ENCODE results near the gene CACNA1G. TPM values are rescaled to one million over a fixed set of nuclear protein-coding genes. Genes with fewer than 3 reads are reported as not detected.

Gene CACNA1G
- total RNA-seq, 2 experiments from 2014 or later, result 0.13 TPM; not detected in 1

DNA sequence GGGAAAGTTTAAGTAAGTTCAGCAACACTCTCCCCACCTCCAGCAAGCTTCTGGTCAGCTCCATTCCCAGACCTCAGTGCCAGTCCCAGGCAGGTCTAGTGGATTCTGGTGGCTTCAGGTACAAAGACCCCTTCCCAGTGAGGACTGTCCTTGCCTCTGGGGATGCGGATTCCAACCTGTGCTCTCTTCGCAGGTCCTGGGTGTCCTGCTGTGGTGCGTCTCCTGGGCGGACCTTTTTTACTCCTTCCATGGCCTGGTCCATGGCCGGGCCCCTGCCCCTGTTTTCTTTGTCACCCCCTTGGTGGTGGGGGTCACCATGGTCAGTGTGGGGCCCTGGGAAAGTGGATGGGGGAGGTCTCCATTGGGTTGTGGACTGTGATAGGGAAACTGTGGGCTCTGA is 96.0 kb downstream of the CACNA1G start:
- TF ChIP-seq, protein P1, sequence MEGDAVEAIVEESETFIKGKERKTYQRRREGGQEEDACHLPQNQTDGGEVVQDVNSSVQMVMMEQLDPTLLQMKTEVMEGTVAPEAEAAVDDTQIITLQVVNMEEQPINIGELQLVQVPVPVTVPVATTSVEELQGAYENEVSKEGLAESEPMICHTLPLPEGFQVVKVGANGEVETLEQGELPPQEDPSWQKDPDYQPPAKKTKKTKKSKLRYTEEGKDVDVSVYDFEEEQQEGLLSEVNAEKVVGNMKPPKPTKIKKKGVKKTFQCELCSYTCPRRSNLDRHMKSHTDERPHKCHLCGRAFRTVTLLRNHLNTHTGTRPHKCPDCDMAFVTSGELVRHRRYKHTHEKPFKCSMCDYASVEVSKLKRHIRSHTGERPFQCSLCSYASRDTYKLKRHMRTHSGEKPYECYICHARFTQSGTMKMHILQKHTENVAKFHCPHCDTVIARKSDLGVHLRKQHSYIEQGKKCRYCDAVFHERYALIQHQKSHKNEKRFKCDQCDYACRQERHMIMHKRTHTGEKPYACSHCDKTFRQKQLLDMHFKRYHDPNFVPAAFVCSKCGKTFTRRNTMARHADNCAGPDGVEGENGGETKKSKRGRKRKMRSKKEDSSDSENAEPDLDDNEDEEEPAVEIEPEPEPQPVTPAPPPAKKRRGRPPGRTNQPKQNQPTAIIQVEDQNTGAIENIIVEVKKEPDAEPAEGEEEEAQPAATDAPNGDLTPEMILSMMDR (IDR thresholded peaks at IDR 0.05), result no peak
- no peak overlapping the region for H3K4me3 Mint-ChIP-seq
- ChIA-PET POLR2A (no interaction called here), CTCF (no interaction called here)
- H3K4me1 Mint-ChIP-seq (ENCODE audit: low read depth), result peaks cover 2% of the 10 kb centered on the region
- H3K36me3 Mint-ChIP-seq (ENCODE audit: low read depth), result no peaks in the 10 kb centered on the region
- H3K27ac Mint-ChIP-seq, result no peak overlapping the region
- intact Hi-C loops (cut with micrococcal nuclease), result no loop called here
- ATAC-seq, result no peak
- H3K27me3 Mint-ChIP-seq, result peaks cover 1% of the 10 kb centered on the region
- no peak for DNase-seq
- no peaks in the 10 kb centered on the region for H3K9me3 Mint-ChIP-seq

DNA sequence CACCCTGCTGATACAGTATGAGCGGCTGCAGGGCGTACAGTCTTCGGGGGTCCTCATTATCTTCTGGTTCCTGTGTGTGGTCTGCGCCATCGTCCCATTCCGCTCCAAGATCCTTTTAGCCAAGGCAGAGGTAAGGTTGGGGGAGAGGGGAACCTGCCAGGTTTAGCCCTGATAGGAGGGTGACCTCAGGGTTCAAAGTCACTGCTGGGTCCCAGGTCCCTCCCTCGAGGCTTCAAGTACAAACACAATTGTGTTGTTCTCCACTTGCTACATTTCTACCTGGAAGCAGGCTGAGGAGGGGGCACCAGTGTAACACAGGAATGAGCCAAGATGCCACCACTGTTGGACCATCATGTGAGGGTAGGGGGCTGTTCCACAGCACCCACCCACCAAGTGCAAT is 96.5 kb downstream of the CACNA1G start:
- Mint-ChIP-seq H3K27ac (no peak overlapping the region), H3K9me3 (no peaks in the 10 kb centered on the region), H3K4me1 (ENCODE audit: low read depth) (peaks cover 7% of the 10 kb centered on the region), H3K4me3 (no peak overlapping the region), H3K27me3 (peaks cover 1% of the 10 kb centered on the region), H3K36me3 (ENCODE audit: low read depth) (no peaks in the 10 kb centered on the region)
- TF ChIP-seq, protein P1 (IDR thresholded peaks at IDR 0.05), result no peak
- DNase-seq (no peak), ATAC-seq (no peak)
- ChIA-PET CTCF (no interaction called here), POLR2A (no interaction called here)
- intact Hi-C loops (cut with micrococcal nuclease), result no loop called here

DNA sequence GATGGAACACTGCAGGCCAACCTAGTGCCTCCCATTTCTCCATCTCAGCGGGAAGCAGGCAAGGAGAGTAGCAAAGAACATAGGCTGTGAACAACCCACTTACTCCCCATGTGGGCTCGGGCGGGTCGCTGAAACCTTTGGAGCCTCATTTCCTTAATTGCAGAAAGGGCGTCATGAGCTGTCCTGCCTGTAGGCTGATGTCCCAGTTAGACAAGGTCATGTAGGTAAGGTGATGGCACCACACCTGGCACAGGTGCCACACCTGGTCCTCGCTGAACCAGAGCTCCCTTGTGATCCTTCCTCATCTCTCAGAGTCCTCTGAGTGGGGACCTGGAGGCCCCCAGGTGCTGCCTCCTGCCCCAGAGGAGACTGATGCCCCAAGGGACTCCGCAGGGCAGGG is 97.1 kb downstream of the CACNA1G start:
- TF ChIP-seq, protein P1 (IDR thresholded peaks at IDR 0.05), result no peak
- Mint-ChIP-seq H3K4me3 (no peak overlapping the region), H3K27ac (no peak overlapping the region), H3K9me3 (no peaks in the 10 kb centered on the region), H3K27me3 (peaks cover 1% of the 10 kb centered on the region), H3K4me1 (ENCODE audit: low read depth) (peaks cover 10% of the 10 kb centered on the region), H3K36me3 (ENCODE audit: low read depth) (no peaks in the 10 kb centered on the region)
- POLR2A ChIA-PET, result no interaction called here
- DNase-seq, result no peak
- CTCF ChIA-PET, result no interaction called here
- intact Hi-C loops (cut with micrococcal nuclease), result no loop called here
- ATAC-seq, result no peak

DNA sequence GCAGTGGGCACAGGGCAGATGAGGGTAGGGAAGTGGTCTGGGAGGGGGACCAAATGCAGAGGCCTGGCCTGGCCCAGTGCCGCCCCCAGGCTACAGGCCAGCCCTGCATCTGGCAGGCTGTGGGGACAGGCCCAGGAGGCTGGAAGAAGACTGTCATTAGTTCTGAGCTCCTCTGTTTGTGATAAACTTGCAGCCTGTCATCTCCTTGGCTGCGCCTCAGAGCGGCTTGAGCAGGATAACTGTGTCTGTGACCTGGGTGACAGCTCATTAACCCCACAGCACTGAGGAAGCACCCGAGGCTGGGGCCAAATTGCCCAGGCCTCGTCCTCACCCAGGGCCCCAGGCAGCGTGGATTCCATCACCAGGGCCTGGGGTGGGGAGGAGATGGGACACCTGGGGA is 98.1 kb downstream of the CACNA1G start:
- TF ChIP-seq, protein P1 (IDR thresholded peaks at IDR 0.05), result no peak
- Mint-ChIP-seq H3K27me3 (peaks cover 1% of the 10 kb centered on the region), H3K36me3 (ENCODE audit: low read depth) (no peaks in the 10 kb centered on the region), H3K4me3 (no peak overlapping the region), H3K9me3 (no peaks in the 10 kb centered on the region), H3K4me1 (ENCODE audit: low read depth) (peaks cover 12% of the 10 kb centered on the region), H3K27ac (no peak overlapping the region)
- no peak for DNase-seq
- intact Hi-C loops (cut with micrococcal nuclease), result no loop called here
- CTCF ChIA-PET, result no interaction called here
- no peak for ATAC-seq
- POLR2A ChIA-PET, result no interaction called here

DNA sequence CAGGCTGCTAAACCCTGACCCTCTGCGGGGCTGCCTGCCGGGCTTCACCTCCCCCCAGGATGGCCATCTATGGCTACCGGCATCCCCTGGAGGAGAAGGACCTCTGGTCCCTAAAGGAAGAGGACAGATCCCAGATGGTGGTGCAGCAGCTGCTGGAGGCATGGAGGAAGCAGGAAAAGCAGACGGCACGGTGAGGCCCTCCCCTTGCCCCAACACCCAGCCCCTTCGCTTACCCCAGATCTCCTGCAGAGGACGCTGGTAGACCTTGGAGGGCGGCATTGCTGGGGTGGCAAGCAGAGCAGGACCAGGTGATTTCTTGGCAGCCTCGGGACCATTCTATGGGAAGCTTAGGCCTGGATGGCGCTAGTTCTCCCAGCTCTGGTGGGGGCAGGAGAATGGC is 98.7 kb downstream of the CACNA1G start:
- H3K4me3 Mint-ChIP-seq, result no peak overlapping the region
- TF ChIP-seq, protein P1 (IDR thresholded peaks at IDR 0.05), result no peak
- peaks cover 1% of the 10 kb centered on the region for H3K27me3 Mint-ChIP-seq
- POLR2A ChIA-PET, result no interaction called here
- no peaks in the 10 kb centered on the region for H3K36me3 Mint-ChIP-seq (ENCODE audit: low read depth)
- CTCF ChIA-PET, result no interaction called here
- DNase-seq (no peak), ATAC-seq (no peak)
- H3K4me1 Mint-ChIP-seq (ENCODE audit: low read depth), result peaks cover 12% of the 10 kb centered on the region
- no peak overlapping the region for H3K27ac Mint-ChIP-seq
- intact Hi-C loops (cut with micrococcal nuclease), result no loop called here
- no peaks in the 10 kb centered on the region for H3K9me3 Mint-ChIP-seq

Measured in activated CD8-positive, alpha-beta T cell treated with anti-CD3 and anti-CD28 coated beads for 36 hours (primary cell).